ENCODE results near the gene NHSL1.

Gene NHSL1

DNA sequence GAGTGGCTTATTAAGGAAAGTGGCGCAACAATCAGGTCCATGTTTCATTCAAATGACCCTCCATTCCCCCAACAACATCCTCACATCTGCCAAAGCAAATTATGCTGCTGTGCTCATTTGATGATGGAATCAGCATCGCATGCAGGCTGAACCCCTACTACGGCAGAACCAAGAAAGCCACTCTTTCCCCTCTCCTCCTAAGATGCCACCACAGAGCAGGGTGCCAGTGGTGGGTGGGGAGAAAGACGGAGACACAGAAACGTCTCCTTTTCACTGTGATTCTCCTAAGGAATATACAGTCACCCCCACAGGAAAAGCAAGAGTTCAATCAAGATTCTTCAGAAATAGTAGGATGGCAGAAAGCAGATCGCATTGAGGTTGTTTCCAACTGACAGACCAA is 78.2 kb downstream of the NHSL1 start:
- Histone ChIP-seq H3K27me3 (ENCODE audit: control insufficient read depth, low read length) (no peaks in the 10 kb centered on the region), H3K4me2 (ENCODE audit: low read length) (no peak overlapping the region), H3K36me3 (ENCODE audit: control insufficient read depth, low read length) (no peaks in the 10 kb centered on the region), H3K79me2 (ENCODE audit: control insufficient read depth, low read length) (no peaks in the 10 kb centered on the region), H4K20me1 (ENCODE audit: control insufficient read depth, insufficient read depth, low read depth, low read length) (no peaks in the 10 kb centered on the region), H3F3A (ENCODE audit: control insufficient read depth, insufficient read depth) (no peaks in the 10 kb centered on the region), H3K4me1 (ENCODE audit: control insufficient read depth, low read length) (no peaks in the 10 kb centered on the region), H3K4me3 (ENCODE audit: low read length) (no peak overlapping the region), H3K9me2 (replicated peaks; ENCODE audit: control insufficient read depth, low read length) (no peaks in the 10 kb centered on the region), H3K27ac (ENCODE audit: low read depth, low read length) (no peak overlapping the region), H3K9me3 (ENCODE audit: control insufficient read depth, insufficient read depth, low read length) (no peaks in the 10 kb centered on the region)
- TF ChIP-seq CTCF (IDR thresholded peaks at IDR 0.05; ENCODE audit: low read depth, low read length, poor library complexity, severe bottlenecking): no peak
- no peak for TF ChIP-seq EZH2phosphoT487 (IDR thresholded peaks at IDR 0.05; ENCODE audit: borderline replicate concordance, low read length)

DNA sequence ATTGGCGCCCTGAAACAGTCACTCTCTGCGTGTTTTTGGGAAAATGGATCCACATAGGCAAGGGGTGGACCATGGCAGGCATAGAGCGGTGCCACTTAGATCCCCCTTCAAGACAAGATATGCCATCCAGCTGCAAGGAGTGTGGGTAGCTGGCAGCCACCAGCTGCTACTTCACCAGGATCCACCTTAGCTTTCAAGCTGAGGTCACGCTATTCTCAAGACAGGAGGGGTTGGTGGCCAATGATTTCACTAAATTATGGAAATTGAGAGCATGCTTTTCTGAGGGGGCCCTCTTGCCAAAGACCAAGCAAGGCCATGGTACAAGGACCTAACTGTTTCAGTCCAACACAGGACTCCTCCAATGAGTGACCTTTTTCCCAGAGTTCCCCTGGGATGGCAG is 78.9 kb downstream of the NHSL1 start:
- Histone ChIP-seq H4K20me1 (ENCODE audit: control insufficient read depth, insufficient read depth, low read depth, low read length) (no peaks in the 10 kb centered on the region), H3K4me2 (ENCODE audit: low read length) (no peak overlapping the region), H3K9me2 (replicated peaks; ENCODE audit: control insufficient read depth, low read length) (no peaks in the 10 kb centered on the region), H3K4me3 (ENCODE audit: low read length) (no peak overlapping the region), H3K79me2 (ENCODE audit: control insufficient read depth, low read length) (no peaks in the 10 kb centered on the region), H3K27me3 (ENCODE audit: control insufficient read depth, low read length) (no peaks in the 10 kb centered on the region), H3K36me3 (ENCODE audit: control insufficient read depth, low read length) (no peaks in the 10 kb centered on the region), H3F3A (ENCODE audit: control insufficient read depth, insufficient read depth) (no peaks in the 10 kb centered on the region), H3K4me1 (ENCODE audit: control insufficient read depth, low read length) (no peaks in the 10 kb centered on the region), H3K9me3 (ENCODE audit: control insufficient read depth, insufficient read depth, low read length) (no peaks in the 10 kb centered on the region), H3K27ac (ENCODE audit: low read depth, low read length) (no peak overlapping the region)
- TF ChIP-seq CTCF (IDR thresholded peaks at IDR 0.05; ENCODE audit: low read depth, low read length, poor library complexity, severe bottlenecking): no peak
- no peak for TF ChIP-seq EZH2phosphoT487 (IDR thresholded peaks at IDR 0.05; ENCODE audit: borderline replicate concordance, low read length)

DNA sequence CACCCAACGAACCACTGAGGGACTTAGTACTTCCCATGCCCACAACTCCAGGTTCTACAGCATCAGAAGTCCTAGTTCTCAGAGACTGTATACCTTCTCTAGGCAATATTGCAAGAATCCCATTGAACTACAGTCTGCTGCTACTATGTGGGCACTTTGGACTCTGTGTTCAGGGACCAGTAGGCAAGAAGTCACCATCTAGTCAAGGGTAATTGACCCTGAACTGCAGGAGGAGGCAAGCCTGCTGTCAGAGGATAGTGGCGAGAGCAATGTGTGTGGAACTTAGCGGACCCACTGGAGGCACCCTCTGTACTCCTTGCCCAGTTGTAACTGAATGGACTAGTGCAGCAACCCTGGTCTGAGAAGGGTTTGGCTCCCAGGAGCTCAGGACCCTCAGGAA is 79.5 kb downstream of the NHSL1 start:
- no peaks in the 10 kb centered on the region for H3F3A ChIP-seq (ENCODE audit: control insufficient read depth, insufficient read depth)
- H3K36me3 ChIP-seq (ENCODE audit: control insufficient read depth, low read length): no peaks in the 10 kb centered on the region
- no peak for TF ChIP-seq EZH2phosphoT487 (IDR thresholded peaks at IDR 0.05; ENCODE audit: borderline replicate concordance, low read length)
- TF ChIP-seq CTCF (IDR thresholded peaks at IDR 0.05; ENCODE audit: low read depth, low read length, poor library complexity, severe bottlenecking): no peak
- H3K4me3 ChIP-seq (ENCODE audit: low read length): no peak overlapping the region
- H3K27ac ChIP-seq (ENCODE audit: low read depth, low read length): no peak overlapping the region
- H3K9me2 ChIP-seq (replicated peaks; ENCODE audit: control insufficient read depth, low read length): no peaks in the 10 kb centered on the region
- H4K20me1 ChIP-seq (ENCODE audit: control insufficient read depth, insufficient read depth, low read depth, low read length): no peaks in the 10 kb centered on the region
- no peaks in the 10 kb centered on the region for H3K27me3 ChIP-seq (ENCODE audit: control insufficient read depth, low read length)
- no peaks in the 10 kb centered on the region for H3K79me2 ChIP-seq (ENCODE audit: control insufficient read depth, low read length)
- no peaks in the 10 kb centered on the region for H3K4me1 ChIP-seq (ENCODE audit: control insufficient read depth, low read length)
- no peak overlapping the region for H3K4me2 ChIP-seq (ENCODE audit: low read length)
- H3K9me3 ChIP-seq (ENCODE audit: control insufficient read depth, insufficient read depth, low read length): no peaks in the 10 kb centered on the region
